Fibroblast of lung (primary cell): Measurements from ENCODE around the gene UCKL1. TPM values are rescaled to one million over a fixed set of nuclear protein-coding genes. Genes with fewer than 3 reads are reported as not detected.
"Not testable (repeated sequence)": the region's sequence is repeated elsewhere in the genome, so short reads cannot be mapped to it uniquely, and the experiment has no call there.

Experiments used
- DNase-seq, 2 donors: peaks; one replicate each; pipeline versions ENCODE4 v3.0.0 to v3.0.0-alpha.2; 2010; ENCODE audit warnings: low read depth in 2 of 2
- H2AFZ ChIP-seq: 2 replicates; pipeline ENCODE4 v1.5.1; 2012; ENCODE audit warnings: low read length, control low read depth, inconsistent platforms
- H3K27ac ChIP-seq: 2 replicates; pipeline ENCODE4 v1.5.1; 2011; ENCODE audit warnings: low read length, control low read depth; ENCODE audit not compliant: insufficient read depth
- H3K27me3 ChIP-seq: 2 replicates; pipeline ENCODE4 v1.5.1; 2011; ENCODE audit warnings: mild to moderate bottlenecking, low read length; ENCODE audit not compliant: control insufficient read depth, insufficient read depth
- H3K36me3 ChIP-seq: 2 replicates; pipeline ENCODE4 v1.5.1; 2011; ENCODE audit warnings: low read length; ENCODE audit not compliant: control insufficient read depth, insufficient read depth
- H3K4me1 ChIP-seq: 2 replicates; pipeline ENCODE4 v1.5.1; 2011; ENCODE audit warnings: low read length; ENCODE audit not compliant: control insufficient read depth, insufficient read depth; ENCODE audit errors: extremely low read depth
- H3K4me2 ChIP-seq: 2 replicates; pipeline ENCODE4 v1.5.1; 2011; ENCODE audit warnings: low read length, control low read depth; ENCODE audit not compliant: insufficient read depth; ENCODE audit errors: extremely low read depth
- H3K4me3 ChIP-seq, 4 experiments: fragments of 200-600 bp in 1 of 4; sonication (generic) in 1 of 4; replicated peaks in 1 of 4; 2 replicates each; pipeline ENCODE4 v1.5.1; 2011 to 2016; ENCODE audit warnings: low read length in 4 of 4, low read depth in 3 of 4, mild to moderate bottlenecking in 3 of 4, control low read depth in 2 of 4, inconsistent platforms in 1 of 4, mixed read lengths in 1 of 4; ENCODE audit not compliant: insufficient read depth in 1 of 4; ENCODE audit errors: control extremely low read depth in 1 of 4
- H3K79me2 ChIP-seq: 2 replicates; pipeline ENCODE4 v1.5.1; 2012; ENCODE audit warnings: mild to moderate bottlenecking, low read length, inconsistent platforms; ENCODE audit not compliant: control insufficient read depth, insufficient read depth
- H3K9ac ChIP-seq: 2 replicates; pipeline ENCODE4 v1.5.1; 2011; ENCODE audit warnings: mild to moderate bottlenecking, low read length, control low read depth; ENCODE audit not compliant: insufficient read depth
- H3K9me3 ChIP-seq: 2 replicates; pipeline ENCODE4 v1.5.1; 2012; ENCODE audit warnings: low read depth, low read length; ENCODE audit not compliant: control insufficient read depth, insufficient read depth
- H4K20me1 ChIP-seq: 2 replicates; pipeline ENCODE4 v1.5.1; 2011; ENCODE audit warnings: low read length; ENCODE audit not compliant: control insufficient read depth, insufficient read depth; ENCODE audit errors: extremely low read depth
- CTCF ChIP-seq, 2 donors: IDR thresholded peaks in 1 of 2; conservative IDR thresholded peaks in 1 of 2; 1 replicate in 1 of 2; 2 replicates in 1 of 2; pipeline ENCODE4 v1.5.1; 2011 to 2012; ENCODE audit warnings: low read length in 2 of 2, control low read depth in 1 of 2, inconsistent platforms in 1 of 2, low read depth in 1 of 2, mild to moderate bottlenecking in 1 of 2
- EZH2 ChIP-seq: IDR thresholded peaks from 2 replicates; pipeline ENCODE4 v1.5.1; 2012; ENCODE audit warnings: low read length, control low read depth, mild to moderate bottlenecking; ENCODE audit errors: missing control alignments
- polyA plus RNA-seq, 2 donors: library from polyadenylated mRNA; depleted of rRNA in 1 of 2; stranded (reverse) in 1 of 2; unstranded in 1 of 2; fragments of >200 nt; gene quantifications; 2 replicates each; pipeline ENCODE4 v1.2.1, GENCODE V29; 2011 to 2012; ENCODE audit warnings: missing spikeins in 1 of 2
- total RNA-seq: library from RNA; depleted of rRNA; stranded (reverse); fragments of >200 nt; gene quantifications from 2 replicates; pipeline ENCODE4 v1.2.1, GENCODE V29; 2014

The UCKL1 gene
- total and polyA plus RNA-seq, 2 donors (not counting 1 experiment from before 2014, with no cell fraction given) = 16.4 to 27.9 TPM

DNA sequence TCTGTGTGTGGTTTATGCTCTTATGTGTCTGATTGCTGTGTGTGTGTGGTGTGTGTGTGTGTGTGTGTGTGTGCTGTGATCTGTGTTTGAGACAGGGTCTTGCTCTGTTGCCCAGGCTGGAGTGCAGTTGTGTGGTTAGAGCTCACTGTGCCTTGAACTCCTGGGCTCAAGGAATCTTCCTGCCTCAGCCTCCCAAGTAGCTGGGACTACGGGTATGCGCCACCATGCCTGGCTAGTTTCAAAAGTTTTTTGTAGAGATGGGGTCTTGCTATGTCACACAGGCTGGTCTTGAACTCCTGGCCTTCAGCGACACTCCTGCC lies 16.9 kb upstream of the UCKL1 start:
- no peak overlapping the region for H2AFZ ChIP-seq

DNA sequence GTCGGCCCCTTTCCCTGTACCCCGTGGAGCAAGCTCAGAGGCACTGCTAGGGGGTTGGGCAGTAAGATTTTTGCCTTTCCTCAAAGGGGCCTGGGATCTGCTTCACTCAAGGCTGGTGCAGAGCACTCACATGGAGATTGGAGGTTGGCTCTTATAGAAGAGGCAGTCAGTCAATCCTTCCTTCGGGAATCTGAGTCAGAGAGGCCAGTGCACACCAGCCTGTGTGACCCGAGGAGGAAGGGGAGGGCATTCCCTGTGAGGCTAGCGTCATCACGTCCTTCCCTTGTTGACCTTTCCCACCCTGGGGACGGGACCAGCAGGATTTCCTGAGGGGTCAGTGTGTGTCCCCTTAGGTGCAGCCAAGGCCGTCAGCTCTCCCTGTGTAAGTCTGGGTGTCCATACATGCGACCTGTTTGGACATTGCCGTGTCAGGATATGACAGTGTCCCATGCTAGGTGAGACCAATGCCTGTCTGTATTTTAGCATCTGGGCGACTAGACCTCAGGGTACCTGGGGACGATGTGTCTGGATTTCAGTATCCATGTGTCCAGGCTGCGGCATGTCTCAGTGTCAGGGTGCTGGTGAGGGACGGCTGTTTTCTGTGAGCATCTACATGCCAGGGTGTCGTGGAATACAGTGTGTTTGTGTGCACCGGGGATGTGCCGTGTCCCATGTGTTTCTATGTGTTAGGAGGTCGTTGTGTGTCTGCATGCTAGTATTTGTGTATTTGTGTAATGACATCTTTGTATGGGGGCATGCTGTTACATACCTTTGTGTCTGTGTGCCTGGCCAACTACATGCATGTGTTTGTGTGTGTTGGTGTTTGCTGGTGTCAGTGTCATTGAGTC lies 16.3 kb upstream of the UCKL1 start:
- Histone ChIP-seq H3K36me3 (peaks cover 2% of the 10 kb centered on the region), H3K27ac (no peak overlapping the region), H3K4me3 (no peak overlapping the region), H3K4me1 (peaks cover 12% of the 10 kb centered on the region), H3K9me3 (no peaks in the 10 kb centered on the region), H3K79me2 (peaks cover 10% of the 10 kb centered on the region), H3K4me2 (no peak overlapping the region), H3K27me3 (no peaks in the 10 kb centered on the region), H4K20me1 (no peaks in the 10 kb centered on the region), H2AFZ (no peak overlapping the region), H3K9ac (no peak overlapping the region)
- DNase-seq = no peak
- no peak for TF ChIP-seq EZH2
- no peak for TF ChIP-seq CTCF (conservative IDR thresholded peaks at IDR 0.05 in 1 of 2, IDR thresholded peaks at IDR 0.05 in 1 of 2; ENCODE audit: low read depth in 1 of 2, low read length in 2 of 2)

More for the DNA sequence above, 16.9 kb upstream of the UCKL1 start:
- no peak for DNase-seq
- Histone ChIP-seq H4K20me1 (no peaks in the 10 kb centered on the region), H3K9me3 (no peaks in the 10 kb centered on the region), H3K79me2 (peaks cover 9% of the 10 kb centered on the region), H3K27ac (no peak overlapping the region), H3K36me3 (peaks cover under 1% of the 10 kb centered on the region), H3K9ac (no peak overlapping the region), H3K27me3 (no peaks in the 10 kb centered on the region), H3K4me2 (peak overlapping the region; percentile 76), H3K4me3 (no peak overlapping the region), H3K4me1 (peaks cover 18% of the 10 kb centered on the region)
- TF ChIP-seq EZH2 = no peak

DNA sequence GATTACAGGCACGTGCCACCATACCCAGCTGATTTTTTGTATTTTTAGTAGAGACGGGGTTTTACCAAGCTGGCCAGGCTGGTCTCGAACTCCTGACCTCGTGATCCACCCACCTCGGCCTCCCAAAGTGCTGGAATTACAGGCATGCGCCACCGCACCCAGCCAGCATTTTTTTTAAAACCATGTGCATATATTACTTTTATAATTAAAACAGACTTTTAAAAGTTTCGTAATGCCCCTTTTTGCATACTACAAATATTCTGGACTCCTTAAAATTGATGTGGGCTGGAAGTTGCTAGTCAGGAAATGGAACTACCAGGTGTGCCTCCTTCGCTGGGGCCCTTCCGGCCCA lies 15.7 kb upstream of the UCKL1 start:
- peaks cover 11% of the 10 kb centered on the region for H3K4me1 ChIP-seq
- H3K4me2 ChIP-seq, H3K9ac ChIP-seq, H4K20me1 ChIP-seq, H3K9me3 ChIP-seq, H2AFZ ChIP-seq, H3K27ac ChIP-seq, DNase-seq, H3K36me3 ChIP-seq, H3K79me2 ChIP-seq, H3K4me3 ChIP-seq, H3K27me3 ChIP-seq: not testable (repeated sequence)

DNA sequence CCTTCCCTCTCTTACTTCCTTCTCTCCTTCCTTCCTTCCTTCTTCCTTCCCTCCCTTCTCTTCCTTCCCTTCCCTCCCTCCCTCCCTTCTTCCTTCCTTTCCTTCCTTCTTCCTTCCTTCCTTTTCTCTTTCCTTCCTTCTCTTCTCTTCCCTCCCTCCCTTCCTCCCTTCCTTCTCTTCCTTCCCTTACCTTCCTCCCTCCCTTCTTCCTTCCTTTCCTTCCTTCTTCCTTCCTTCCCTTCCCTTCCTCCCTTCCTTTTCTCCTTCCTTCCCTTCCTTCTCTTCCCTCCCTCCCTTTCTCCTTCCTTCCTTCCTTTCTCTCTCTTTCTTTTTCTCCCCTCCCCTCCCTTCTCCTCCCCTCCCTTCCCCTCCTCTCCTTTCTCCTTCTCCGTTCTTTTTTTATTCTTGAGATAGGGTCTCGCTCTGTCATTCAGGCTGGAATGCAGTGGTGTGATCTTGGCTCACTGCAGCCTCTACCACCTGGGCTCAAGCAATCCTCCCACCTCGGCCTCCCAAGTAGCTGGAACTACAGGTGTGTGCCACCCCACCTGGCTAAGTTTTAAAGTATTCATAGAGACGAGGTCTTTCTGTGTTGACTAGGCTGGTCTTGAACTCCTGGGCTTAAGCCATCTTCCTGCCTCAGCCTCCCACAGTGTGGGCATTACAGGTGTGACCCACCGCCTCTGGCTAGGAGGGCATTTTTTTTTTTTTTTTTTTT lies 14.7 kb upstream of the UCKL1 start:
- H3K79me2 ChIP-seq = peaks cover 10% of the 10 kb centered on the region
- H3K4me3 ChIP-seq = peak overlapping the region in 1 of 4 experiments; percentile 72
- TF ChIP-seq EZH2 (no peak), CTCF (conservative IDR thresholded peaks at IDR 0.05 in 1 of 2, IDR thresholded peaks at IDR 0.05 in 1 of 2; ENCODE audit: low read depth in 1 of 2, low read length in 2 of 2) (no peak)
- H3K9me3 ChIP-seq = no peaks in the 10 kb centered on the region
- H3K27me3 ChIP-seq = no peaks in the 10 kb centered on the region
- H3K9ac ChIP-seq = no peak overlapping the region
- no peak for DNase-seq
- no peak overlapping the region for H2AFZ ChIP-seq
- no peaks in the 10 kb centered on the region for H4K20me1 ChIP-seq
- peaks cover 13% of the 10 kb centered on the region for H3K36me3 ChIP-seq
- H3K4me2 ChIP-seq = no peak overlapping the region
- peaks cover 11% of the 10 kb centered on the region for H3K4me1 ChIP-seq
- H3K27ac ChIP-seq = no peak overlapping the region
